RWPE2 (cell line): ENCODE data around the gene EPG5.
A peak's percentile ranks its signal among the peaks of the same experiment; 100 is the strongest.
"Not testable (repeated sequence)": the region's sequence is repeated elsewhere in the genome, so short reads cannot be mapped to it uniquely, and the experiment has no call there.

Experiments
- ATAC-seq: fragments of 200-7000 bp; cut with Tn5 transposase; 3 replicates; pipeline ENCODE4 v1.9.1; 2021; ENCODE audit warnings: low read depth
- DNase-seq: peaks from one replicate; pipeline ENCODE4 v3.0.0-alpha.2; 2020; ENCODE audit warnings: low spot score
- H3K27ac ChIP-seq: fragments of 450-650 bp; 2 replicates; pipeline ENCODE4 v1.5.1; 2017; ENCODE audit warnings: mild to moderate bottlenecking; ENCODE audit not compliant: poor library complexity, severe bottlenecking
- H3K27me3 ChIP-seq: fragments of 250-450 bp; sonication (Bioruptor Pico); 2 replicates; pipeline ENCODE4 v1.5.1; 2021; ENCODE audit warnings: mild to moderate bottlenecking, moderate library complexity; ENCODE audit not compliant: insufficient read depth, poor library complexity, severe bottlenecking
- H3K36me3 ChIP-seq: fragments of 250-450 bp; sonication (Bioruptor Pico); 2 replicates; pipeline ENCODE4 v1.5.1; 2020; ENCODE audit warnings: low read depth, mild to moderate bottlenecking, moderate library complexity
- H3K4me1 ChIP-seq: fragments of 250-450 bp; sonication (Bioruptor Pico); 2 replicates; pipeline ENCODE4 v1.5.1; 2021; ENCODE audit warnings: mild to moderate bottlenecking, moderate library complexity; ENCODE audit not compliant: insufficient read depth, poor library complexity, severe bottlenecking
- H3K4me3 ChIP-seq: fragments of 250-450 bp; sonication (Bioruptor Pico); 2 replicates; pipeline ENCODE4 v1.5.1; 2021; ENCODE audit warnings: mild to moderate bottlenecking, moderate library complexity; ENCODE audit not compliant: severe bottlenecking
- H3K9me3 ChIP-seq: fragments of 250-450 bp; sonication (Bioruptor Pico); 2 replicates; pipeline ENCODE4 v1.5.1; 2021; ENCODE audit warnings: mild to moderate bottlenecking, moderate library complexity; ENCODE audit not compliant: severe bottlenecking
- CTCF ChIP-seq: fragments of 450-650 bp; IDR thresholded peaks from one replicate; pipeline ENCODE4 v1.5.1; 2017; ENCODE audit warnings: mild to moderate bottlenecking, moderate library complexity; ENCODE audit not compliant: poor library complexity, severe bottlenecking

The EPG5 gene

DNA sequence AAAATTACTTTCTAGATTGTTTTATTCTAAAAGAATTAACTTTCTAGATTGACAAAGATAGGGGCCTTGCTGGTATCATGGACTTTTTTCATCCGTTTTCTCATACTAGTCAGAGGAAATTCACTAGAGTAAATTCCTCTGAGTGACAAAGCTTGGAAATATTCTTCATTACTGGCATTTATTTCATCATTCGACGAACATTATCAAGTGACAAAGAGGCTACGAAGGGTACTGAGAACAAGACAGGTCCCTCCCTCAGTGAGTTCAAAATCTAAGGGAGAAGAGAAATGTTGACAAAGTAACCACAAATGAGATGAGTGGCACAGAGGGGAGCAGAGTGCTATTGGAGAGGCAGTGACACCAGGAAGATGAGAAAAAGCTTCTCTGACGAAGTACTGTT lies 4.3 kb downstream of the EPG5 start:
- Histone ChIP-seq H3K27me3 (no peaks in the 10 kb centered on the region), H3K4me1 (peaks cover 31% of the 10 kb centered on the region), H3K27ac (peak overlapping the region; percentile 82), H3K36me3 (peaks cover 21% of the 10 kb centered on the region; the same call in 1 of the 2 replicates), H3K9me3 (no peaks in the 10 kb centered on the region), H3K4me3 (no peak overlapping the region)
- no peak for TF ChIP-seq CTCF
- ATAC-seq (no peak), DNase-seq (no peak)

DNA sequence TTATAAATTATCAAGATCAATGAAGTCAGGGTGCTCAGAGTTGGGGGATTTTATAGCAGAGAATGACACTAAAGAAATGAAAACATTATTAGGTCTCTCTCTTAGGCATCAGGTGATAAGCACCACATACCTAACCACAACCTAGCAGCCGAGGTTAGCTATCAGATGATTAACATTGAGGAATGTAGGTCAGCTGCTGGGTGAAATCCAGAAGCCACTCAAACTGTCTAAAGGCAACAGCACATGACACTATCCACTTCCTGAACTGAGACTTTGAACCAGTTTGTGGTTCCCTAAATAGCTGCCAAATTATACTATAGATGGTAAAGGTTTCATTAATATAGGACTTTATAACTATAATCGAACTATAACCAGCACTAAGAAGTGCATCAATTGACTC lies 4.7 kb downstream of the EPG5 start:
- DNase-seq: no peak
- no peak overlapping the region for H3K4me3 ChIP-seq
- no peaks in the 10 kb centered on the region for H3K27me3 ChIP-seq
- TF ChIP-seq CTCF: no peak
- peak overlapping the region; percentile 82 for H3K27ac ChIP-seq
- peaks cover 35% of the 10 kb centered on the region for H3K4me1 ChIP-seq
- H3K9me3 ChIP-seq: no peaks in the 10 kb centered on the region
- H3K36me3 ChIP-seq: peaks cover 21% of the 10 kb centered on the region; the same call in 1 of the 2 replicates
- ATAC-seq: peak; percentile 68

DNA sequence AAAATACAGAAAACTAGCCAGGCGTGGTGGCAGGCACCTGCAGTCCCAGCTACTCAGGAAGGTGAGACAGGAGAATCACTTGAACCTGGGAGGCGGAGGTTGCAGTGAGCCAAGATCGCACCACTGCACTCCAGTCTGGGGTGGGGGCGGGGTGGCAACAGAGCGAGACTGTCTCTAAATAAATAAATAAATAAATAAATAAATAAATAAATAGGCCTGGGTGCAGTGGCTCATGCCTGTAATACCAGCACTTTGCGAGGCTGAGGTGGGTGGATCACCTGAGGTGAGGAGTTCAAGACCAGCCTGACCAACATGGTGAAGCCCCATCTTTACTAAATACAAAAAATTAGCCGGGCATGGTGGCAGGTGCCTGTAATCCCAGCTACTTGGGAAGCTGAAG lies 7.6 kb downstream of the EPG5 start:
- Histone ChIP-seq H3K27ac (peak overlapping the region; percentile 94), H3K4me1 (peaks cover 52% of the 10 kb centered on the region), H3K36me3 (peaks cover 23% of the 10 kb centered on the region)
- not testable (repeated sequence) for H3K27me3 ChIP-seq, H3K9me3 ChIP-seq, DNase-seq, ATAC-seq, H3K4me3 ChIP-seq

GRCh38 chr18:45958730-45959129 lies 8.4 kb downstream of the EPG5 start:
- no peaks in the 10 kb centered on the region for H3K27me3 ChIP-seq
- ATAC-seq: no peak
- no peak for DNase-seq
- peaks cover 59% of the 10 kb centered on the region for H3K4me1 ChIP-seq
- H3K4me3 ChIP-seq: no peak overlapping the region
- peaks cover 26% of the 10 kb centered on the region for H3K36me3 ChIP-seq
- no peak for TF ChIP-seq CTCF
- H3K27ac ChIP-seq: peak overlapping the region; percentile 94
- H3K9me3 ChIP-seq: no peaks in the 10 kb centered on the region

GRCh38 chr18:45958027-45958426 lies 9.1 kb downstream of the EPG5 start:
- no peak overlapping the region for H3K4me3 ChIP-seq
- peaks cover 33% of the 10 kb centered on the region for H3K36me3 ChIP-seq
- DNase-seq: no peak
- TF ChIP-seq CTCF: no peak
- no peaks in the 10 kb centered on the region for H3K9me3 ChIP-seq
- ATAC-seq: no peak
- no peaks in the 10 kb centered on the region for H3K27me3 ChIP-seq
- peaks cover 61% of the 10 kb centered on the region for H3K4me1 ChIP-seq
- H3K27ac ChIP-seq: peak overlapping the region; percentile 94
